ENCODE results near the gene CCDC50. TPM values are rescaled to one million over a fixed set of nuclear protein-coding genes. Genes with fewer than 3 reads are reported as not detected.
A peak's percentile ranks its signal among the peaks of the same experiment; 100 is the strongest.

CCDC50 gene
- total RNA-seq, 1 experiment from 2014 or later = 92.8 TPM

- no peak for DNase-seq (ENCODE audit: low read depth)
Measured at GRCh38 chr3:191378142-191378812, 49.1 kb downstream of the CCDC50 start.

- DNase-seq (ENCODE audit: low read depth) = no peak
Measured at GRCh38 chr3:191379446-191379845, 50.3 kb downstream of the CCDC50 start.

- DNase-seq (ENCODE audit: low read depth) = no peak
Measured at GRCh38 chr3:191380001-191380400, 50.8 kb downstream of the CCDC50 start.

DNA sequence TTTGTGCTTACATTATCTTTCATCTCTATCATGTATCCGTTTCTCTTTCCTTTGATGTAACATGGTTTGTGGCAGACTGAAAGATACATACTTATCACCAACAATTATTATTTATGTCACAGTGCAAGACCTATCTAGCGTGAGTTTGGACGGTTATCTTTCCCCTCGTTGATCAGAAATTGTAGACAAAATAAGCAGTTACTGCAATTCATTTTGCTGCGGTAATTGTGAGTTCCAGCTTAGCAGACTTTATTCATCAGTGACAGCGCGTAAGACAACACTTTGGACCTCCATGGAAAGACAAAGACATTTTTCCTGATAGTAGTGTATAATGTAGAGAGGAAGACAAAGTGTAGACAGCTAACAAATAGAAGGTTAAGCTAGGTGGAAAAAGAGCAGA is 52.1 kb downstream of the CCDC50 start:
- DNase-seq (ENCODE audit: low read depth) = no peak

GRCh38 chr3:191382661-191383060 is 53.5 kb downstream of the CCDC50 start:
- DNase-seq (ENCODE audit: low read depth) = no peak

GRCh38 chr3:191383124-191383523 is 53.9 kb downstream of the CCDC50 start:
- no peak for DNase-seq (ENCODE audit: low read depth)

- DNase-seq (ENCODE audit: low read depth) = peak; percentile 36
Measured at GRCh38 chr3:191385101-191385500, 55.9 kb downstream of the CCDC50 start.

- DNase-seq (ENCODE audit: low read depth) = no peak
Measured at GRCh38 chr3:191387441-191388077, 58.4 kb downstream of the CCDC50 start.

GRCh38 chr3:191388823-191389222 is 59.6 kb downstream of the CCDC50 start:
- DNase-seq (ENCODE audit: low read depth) = no peak

GRCh38 chr3:191390580-191390979 is 61.4 kb downstream of the CCDC50 start:
- DNase-seq (ENCODE audit: low read depth) = no peak

DNA sequence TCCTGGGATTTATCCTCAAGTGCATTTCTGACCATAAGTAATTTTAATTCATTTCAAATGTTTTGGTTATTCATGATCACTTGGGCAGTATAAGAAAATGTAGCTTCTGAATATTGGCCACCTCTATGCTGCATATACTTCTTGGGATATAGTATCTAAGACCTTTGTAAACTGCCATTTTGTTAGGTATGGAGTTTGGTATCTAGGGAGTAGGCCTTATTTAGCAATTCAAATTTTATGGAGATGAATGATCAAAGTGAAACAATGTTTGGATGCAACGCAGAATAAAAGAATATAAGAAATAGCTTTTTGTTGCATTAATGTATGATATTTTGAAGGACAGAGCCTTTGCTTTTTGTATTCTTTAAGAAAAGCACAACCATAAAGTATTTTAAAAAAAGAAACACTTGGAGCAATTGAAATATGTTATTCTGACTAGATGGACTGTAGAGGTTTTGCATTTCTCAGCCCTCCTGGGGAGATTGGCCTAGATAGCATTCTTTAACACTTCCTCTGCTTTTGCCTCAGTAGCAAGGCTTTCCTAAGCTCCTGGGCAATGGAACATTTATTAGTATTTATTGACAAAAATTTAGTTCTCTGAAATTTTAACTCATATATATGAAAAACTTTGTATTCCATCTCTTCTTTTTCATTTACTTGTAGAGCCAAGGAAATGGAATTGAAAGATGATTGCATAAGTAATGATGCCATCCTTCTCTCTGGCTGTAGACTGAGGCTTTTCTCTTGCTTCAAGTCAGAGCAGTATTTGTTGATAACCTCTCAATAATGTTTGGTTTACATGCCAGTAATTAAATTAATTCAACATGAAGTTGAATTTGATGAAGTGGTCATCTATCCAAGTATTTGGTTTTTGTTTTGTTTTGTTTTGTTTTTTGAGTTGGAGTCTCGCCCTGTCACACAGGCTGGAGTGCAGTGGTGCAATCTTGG is 62.9 kb downstream of the CCDC50 start:
- no peak for DNase-seq (ENCODE audit: low read depth)

- DNase-seq (ENCODE audit: low read depth) = no peak
Measured at GRCh38 chr3:191393146-191393545, 64.0 kb downstream of the CCDC50 start.

- no peak for DNase-seq (ENCODE audit: low read depth)
Measured at GRCh38 chr3:191397771-191398170, 68.6 kb downstream of the CCDC50 start.

GRCh38 chr3:191398607-191399006 is 69.4 kb downstream of the CCDC50 start:
- no peak for DNase-seq (ENCODE audit: low read depth)

- no peak for DNase-seq (ENCODE audit: low read depth)
Measured at GRCh38 chr3:191399918-191400317, 70.7 kb downstream of the CCDC50 start.

- no peak for DNase-seq (ENCODE audit: low read depth)
Measured at GRCh38 chr3:191401775-191402357, 72.7 kb downstream of the CCDC50 start.

GRCh38 chr3:191409791-191410359 is 80.7 kb downstream of the CCDC50 start:
- DNase-seq (ENCODE audit: low read depth) = no peak

DNA sequence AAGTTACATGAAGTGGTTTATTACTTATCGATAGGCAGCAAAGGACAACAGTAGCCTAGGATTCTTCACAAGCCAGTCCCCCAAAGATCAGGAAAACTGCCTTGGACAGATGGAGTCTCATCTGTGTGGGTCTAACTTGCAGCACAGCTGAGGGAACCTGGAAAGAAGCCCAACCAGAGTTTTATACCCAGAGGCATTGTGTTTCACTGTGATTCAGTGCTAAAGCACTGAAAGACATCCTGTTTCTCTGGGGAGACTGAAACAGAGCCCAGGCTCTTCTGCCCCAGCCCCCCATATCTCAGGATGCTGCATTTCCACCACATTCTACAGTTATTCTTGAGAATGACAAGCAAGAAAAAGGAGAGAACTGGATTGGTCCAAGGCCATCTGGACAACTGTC is 83.6 kb downstream of the CCDC50 start:
- peak; percentile 98 for DNase-seq (ENCODE audit: low read depth)

DNA sequence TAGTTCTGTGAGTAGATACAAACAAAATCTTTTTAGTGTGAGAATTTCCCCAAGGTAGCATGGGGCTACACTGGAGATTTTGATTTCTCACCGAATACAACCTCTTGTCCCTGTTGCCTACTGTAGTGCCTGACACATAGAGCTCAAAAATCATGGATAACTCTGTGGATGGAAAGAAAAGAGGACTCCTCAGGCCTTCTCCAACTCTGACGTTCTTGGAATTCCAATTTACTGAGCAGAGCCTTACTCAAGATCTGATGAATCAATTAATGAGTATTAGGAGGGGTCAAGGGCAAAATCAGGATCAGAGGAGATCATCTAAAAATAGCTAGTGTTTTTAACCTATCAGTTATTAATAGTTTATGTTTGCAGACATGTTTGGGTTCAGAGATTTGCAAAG is 85.1 kb downstream of the CCDC50 start:
- DNase-seq (ENCODE audit: low read depth) = no peak

DNA sequence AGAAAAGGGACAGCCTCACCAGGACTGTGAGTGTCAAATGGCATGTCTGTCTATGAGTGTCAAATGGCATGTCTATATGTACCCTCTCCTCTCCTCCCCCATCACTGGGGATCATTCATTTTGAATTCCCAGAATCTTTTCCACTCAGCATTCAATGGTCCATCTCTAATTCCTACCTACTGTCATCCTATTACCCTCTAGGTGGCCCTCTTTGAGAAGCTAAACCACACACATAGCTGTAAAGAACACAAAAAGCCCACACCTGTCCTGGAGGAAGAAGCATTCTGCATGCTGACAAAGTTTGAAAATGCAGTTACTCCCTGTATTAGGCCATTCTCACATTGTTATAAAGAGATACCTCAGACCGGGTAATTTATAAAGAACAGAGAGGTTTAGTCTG is 85.5 kb downstream of the CCDC50 start:
- DNase-seq (ENCODE audit: low read depth) = no peak

GRCh38 chr3:191415566-191415965 is 86.4 kb downstream of the CCDC50 start:
- no peak for DNase-seq (ENCODE audit: low read depth)

DNA sequence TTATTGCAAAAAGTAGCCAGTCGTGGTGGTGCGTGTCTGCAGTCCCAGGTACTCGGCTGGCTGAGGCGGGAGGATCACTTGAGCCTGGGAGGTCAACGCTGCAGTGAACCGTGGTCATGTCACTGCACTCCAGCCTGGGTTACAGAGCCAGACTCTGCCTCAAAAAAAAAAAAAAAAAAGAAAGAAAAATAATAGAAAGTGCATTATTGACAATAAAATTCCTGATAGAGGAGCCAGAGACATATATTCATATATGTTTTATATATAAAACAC is 88.2 kb downstream of the CCDC50 start:
- no peak for DNase-seq (ENCODE audit: low read depth)
